GM15510 (cell line): Measurements from ENCODE around the gene LTBP1.

Source experiments
- POLR2A ChIP-seq: IDR thresholded peaks from 3 replicates; pipeline ENCODE4 v1.6.1; 2011; ENCODE audit warnings: borderline replicate concordance; ENCODE audit not compliant: insufficient read length; ENCODE audit errors: extremely low read depth

Gene LTBP1

GRCh38 chr2:33219850-33220275 lies 273.1 kb downstream of the LTBP1 start:
- no peak for TF ChIP-seq POLR2A

GRCh38 chr2:33220533-33220932 lies 273.8 kb downstream of the LTBP1 start:
- TF ChIP-seq POLR2A = no peak

- no peak for TF ChIP-seq POLR2A
Measured at GRCh38 chr2:33221046-33221784, 274.5 kb downstream of the LTBP1 start.

GRCh38 chr2:33222309-33222708 lies 275.6 kb downstream of the LTBP1 start:
- TF ChIP-seq POLR2A = no peak

- TF ChIP-seq POLR2A = no peak
Measured at GRCh38 chr2:33223856-33224255, 277.1 kb downstream of the LTBP1 start.

GRCh38 chr2:33225350-33225749 lies 278.6 kb downstream of the LTBP1 start:
- TF ChIP-seq POLR2A = no peak

- no peak for TF ChIP-seq POLR2A
Measured at GRCh38 chr2:33226546-33226945, 279.8 kb downstream of the LTBP1 start.

- no peak for TF ChIP-seq POLR2A
Measured at GRCh38 chr2:33229646-33230045, 282.9 kb downstream of the LTBP1 start.

GRCh38 chr2:33230195-33230594 lies 283.4 kb downstream of the LTBP1 start:
- no peak for TF ChIP-seq POLR2A

GRCh38 chr2:33230842-33231241 lies 284.1 kb downstream of the LTBP1 start:
- no peak for TF ChIP-seq POLR2A

- no peak for TF ChIP-seq POLR2A
Measured at GRCh38 chr2:33236482-33237385, 290.0 kb downstream of the LTBP1 start.

GRCh38 chr2:33238111-33238510 lies 291.4 kb downstream of the LTBP1 start:
- no peak for TF ChIP-seq POLR2A

GRCh38 chr2:33240178-33240577 lies 293.4 kb downstream of the LTBP1 start:
- TF ChIP-seq POLR2A = no peak

- TF ChIP-seq POLR2A = no peak
Measured at GRCh38 chr2:33241072-33241471, 294.3 kb downstream of the LTBP1 start.

GRCh38 chr2:33241581-33241980 lies 294.8 kb downstream of the LTBP1 start:
- no peak for TF ChIP-seq POLR2A

- no peak for TF ChIP-seq POLR2A
Measured at GRCh38 chr2:33242845-33243244, 296.1 kb downstream of the LTBP1 start.

GRCh38 chr2:33246432-33246831 lies 299.7 kb downstream of the LTBP1 start:
- no peak for TF ChIP-seq POLR2A

GRCh38 chr2:33247365-33247764 lies 300.6 kb downstream of the LTBP1 start:
- no peak for TF ChIP-seq POLR2A
